ENCODE measurements around the gene SASH1.

DNA sequence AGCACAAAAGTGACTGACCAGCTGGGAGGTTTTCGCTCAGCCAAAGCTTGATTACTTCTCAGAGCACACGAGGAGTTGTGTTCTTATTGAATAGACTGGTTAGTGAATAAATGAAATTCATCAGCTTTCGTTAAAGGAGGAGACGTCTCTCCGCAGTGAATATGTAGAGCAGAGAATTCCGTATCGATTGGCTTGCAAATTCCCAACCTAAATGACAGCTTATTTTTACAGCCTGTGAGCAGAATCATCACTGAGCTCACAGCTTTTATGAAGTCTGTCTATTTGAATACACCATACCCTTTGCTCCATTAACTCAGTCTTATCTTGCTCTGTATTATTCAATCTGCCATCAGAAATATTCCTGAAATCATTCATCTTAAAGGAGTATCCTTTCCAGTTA lies 192.7 kb downstream of the SASH1 start:
- TF ChIP-seq CTCF (IDR thresholded peaks at IDR 0.05) = no peak
- TF ChIP-seq POLR2A (IDR thresholded peaks at IDR 0.05) = no peak
